Activated T-helper 1 cell treated with anti-CD3 and anti-CD28 coated beads, Interleukin-12 subunit alpha, Interleukin-12 subunit beta, Interleukin-2, Interleukin-4 antibody, amounts not matched to agents 30 ng/mL and 10 ng/mL and 1 ng/mL, durations not matched to agents 14 hours and 24 hours and 36 hours (primary cell): ENCODE data around the gene VMP1. TPM values are rescaled to one million over a fixed set of nuclear protein-coding genes. Genes with fewer than 3 reads are reported as not detected.
"Not testable (repeated sequence)": the region's sequence is repeated elsewhere in the genome, so short reads cannot be mapped to it uniquely, and the experiment has no call there.

ENCODE experiments used
- DNase-seq: peaks from one replicate; pipeline ENCODE4 v3.0.0; 2021; ENCODE audit warnings: low spot score
- H3K27ac Mint-ChIP-seq: one replicate; pipeline ENCODE4 v1.8.0; 2021; ENCODE audit warnings: mild to moderate bottlenecking, mixed read lengths
- H3K27me3 Mint-ChIP-seq: one replicate; pipeline ENCODE4 v1.8.0; 2022; ENCODE audit warnings: mild to moderate bottlenecking, moderate library complexity, mixed read lengths; ENCODE audit not compliant: insufficient read depth
- H3K36me3 Mint-ChIP-seq: one replicate; pipeline ENCODE4 v1.8.0; 2021; ENCODE audit warnings: low read depth, mixed read lengths
- H3K4me1 Mint-ChIP-seq: one replicate; pipeline ENCODE4 v1.8.0; 2021; ENCODE audit warnings: low read depth, mixed read lengths
- H3K4me3 Mint-ChIP-seq: one replicate; pipeline ENCODE4 v1.8.0; 2021; ENCODE audit warnings: mild to moderate bottlenecking, moderate library complexity, mixed read lengths
- H3K9me3 Mint-ChIP-seq: one replicate; pipeline ENCODE4 v1.8.0; 2021; ENCODE audit warnings: mixed read lengths
- intact Hi-C: fragments of 100-400 bp; cut with micrococcal nuclease; formaldehyde crosslinking; loops from one replicate; pipeline ENCODE4 v1.15.1; 2024
- total RNA-seq: library from RNA; stranded (reverse); gene quantifications from 2 replicates; pipeline ENCODE4 v1.2.3, GENCODE V29; 2022

Gene VMP1
- total RNA-seq, 1 donor from 2014 or later = 357 TPM

DNA sequence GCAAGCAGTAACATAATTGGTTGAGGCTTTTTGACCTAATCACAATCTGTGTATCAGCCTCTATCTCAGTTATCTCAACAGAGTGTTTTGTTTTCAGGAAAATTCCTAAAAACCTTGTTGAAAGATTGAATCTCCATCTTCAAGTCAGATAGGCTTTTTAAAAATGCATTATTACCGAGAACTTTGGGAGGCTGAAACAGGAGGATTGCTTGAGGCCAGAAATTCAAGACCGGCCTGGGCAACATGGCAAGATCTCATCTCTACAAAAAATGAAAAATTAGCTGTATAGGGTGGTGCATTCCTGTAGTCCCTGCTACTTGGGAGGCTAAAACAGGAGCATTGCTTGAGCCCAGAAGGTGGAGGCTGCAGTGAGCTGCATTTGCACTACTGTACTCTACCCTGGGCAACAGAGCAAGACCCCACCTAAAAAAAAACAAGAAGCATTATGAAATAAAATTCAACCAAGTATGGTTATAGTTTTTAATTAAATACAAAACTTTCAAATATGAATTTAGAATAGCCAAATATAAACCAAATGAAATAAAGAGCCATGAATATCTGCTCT, 68.4 kb downstream of the VMP1 start:
- H3K4me3 Mint-ChIP-seq = no peak overlapping the region
- DNase-seq = no peak
- H3K9me3 Mint-ChIP-seq = peaks cover 16% of the 10 kb centered on the region
- no peaks in the 10 kb centered on the region for H3K27me3 Mint-ChIP-seq
- peaks cover 38% of the 10 kb centered on the region for H3K4me1 Mint-ChIP-seq
- intact Hi-C loops = no loop called here
- H3K36me3 Mint-ChIP-seq = peaks cover 42% of the 10 kb centered on the region
- no peak overlapping the region for H3K27ac Mint-ChIP-seq

DNA sequence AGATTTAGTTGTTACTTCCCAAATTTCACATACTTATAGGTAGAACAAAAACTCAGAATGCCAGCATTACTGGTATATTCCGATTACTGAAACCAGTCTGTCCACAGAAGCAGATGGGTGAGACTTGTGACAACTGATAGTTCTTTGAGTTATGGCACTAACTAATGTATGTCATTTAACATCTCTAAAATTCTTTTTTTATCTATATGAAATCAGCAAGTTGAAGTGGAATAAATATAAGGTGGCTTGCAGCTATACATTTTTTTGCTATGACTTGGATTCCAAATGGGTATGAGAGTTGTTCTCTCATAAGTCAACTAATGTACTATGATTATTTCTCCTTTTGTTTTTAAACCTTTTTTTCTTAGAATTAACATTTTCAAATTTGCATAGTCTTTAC, 69.1 kb downstream of the VMP1 start:
- peaks cover 39% of the 10 kb centered on the region for H3K4me1 Mint-ChIP-seq
- H3K9me3 Mint-ChIP-seq = peaks cover 16% of the 10 kb centered on the region
- H3K36me3 Mint-ChIP-seq = peaks cover 42% of the 10 kb centered on the region
- no peak overlapping the region for H3K4me3 Mint-ChIP-seq
- peak overlapping the region; percentile 59 for H3K27ac Mint-ChIP-seq
- intact Hi-C loops = no loop called here
- DNase-seq = no peak
- H3K27me3 Mint-ChIP-seq = no peaks in the 10 kb centered on the region

DNA sequence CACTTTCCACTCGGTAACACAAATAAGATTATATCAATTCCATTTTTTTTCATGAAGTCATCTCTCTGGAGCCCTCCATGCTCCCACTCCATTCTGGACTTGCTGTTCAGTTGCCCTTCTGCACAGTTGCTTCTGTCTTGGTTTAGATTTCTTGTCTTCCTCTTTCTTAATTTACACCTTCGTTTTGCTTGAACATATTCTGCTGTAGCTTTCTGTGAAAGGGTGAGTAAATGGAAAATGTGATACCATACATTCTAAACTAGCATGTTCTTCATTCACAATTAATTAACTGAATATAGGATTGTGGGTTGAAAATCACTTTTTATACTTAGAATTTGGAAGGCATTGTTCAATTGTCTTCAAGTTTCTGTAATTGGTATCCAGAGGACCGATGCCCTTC, 69.6 kb downstream of the VMP1 start:
- Mint-ChIP-seq H3K9me3 (peaks cover 16% of the 10 kb centered on the region), H3K4me1 (peaks cover 39% of the 10 kb centered on the region), H3K4me3 (no peak overlapping the region), H3K27ac (peak overlapping the region; percentile 59), H3K36me3 (peaks cover 42% of the 10 kb centered on the region), H3K27me3 (no peaks in the 10 kb centered on the region)
- DNase-seq = no peak
- intact Hi-C loops = no loop called here

DNA sequence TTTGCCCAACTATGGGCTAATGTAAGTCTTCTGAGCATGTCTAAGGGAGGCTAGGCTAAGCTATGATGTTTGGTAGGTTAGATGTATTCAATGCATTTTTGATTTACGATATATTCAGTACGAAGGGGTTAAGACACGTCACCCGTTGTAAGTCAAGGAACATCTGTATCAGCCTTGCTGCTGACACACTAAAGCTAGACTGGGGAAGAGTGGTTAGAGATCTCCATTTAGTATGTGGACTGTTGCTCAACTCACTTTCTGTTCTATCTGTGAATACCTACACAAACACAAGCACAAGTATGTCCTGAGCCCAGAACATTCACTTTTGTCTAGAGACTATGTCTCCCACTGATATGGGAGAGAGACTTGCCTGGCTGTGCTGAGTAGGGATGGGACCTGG, 71.5 kb downstream of the VMP1 start:
- intact Hi-C loops = loop anchor here (1.0 kb wide), 1 partner anchor 9 kb away; no protein-coding TSS in a partner anchor
- Mint-ChIP-seq H3K4me1 (peaks cover 57% of the 10 kb centered on the region), H3K36me3 (peaks cover 45% of the 10 kb centered on the region), H3K4me3 (no peak overlapping the region), H3K27ac (peak overlapping the region; percentile 87), H3K9me3 (peaks cover 16% of the 10 kb centered on the region), H3K27me3 (no peaks in the 10 kb centered on the region)
- DNase-seq = no peak

DNA sequence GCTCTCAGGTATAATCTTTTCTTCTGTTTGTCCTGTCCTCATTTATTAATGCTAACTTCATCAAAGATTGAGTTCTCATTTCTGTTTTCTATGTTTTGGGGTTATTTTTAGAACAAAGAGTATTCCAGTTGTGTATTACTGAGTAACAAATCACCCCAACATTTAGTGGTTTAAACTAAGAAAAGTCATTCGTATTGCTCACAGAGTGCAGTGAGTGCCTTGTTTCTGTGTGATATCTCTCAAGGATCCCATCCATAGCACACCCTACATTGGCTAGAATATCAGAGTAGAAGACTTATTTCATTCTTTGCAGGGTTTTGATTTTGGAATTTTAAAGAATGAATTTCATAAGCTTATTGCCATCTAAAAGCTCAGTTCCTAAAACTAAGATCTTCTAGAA, 72.1 kb downstream of the VMP1 start:
- intact Hi-C loops = loop anchor here (1.0 kb wide), 1 partner anchor 9 kb away; no protein-coding TSS in a partner anchor

DNA sequence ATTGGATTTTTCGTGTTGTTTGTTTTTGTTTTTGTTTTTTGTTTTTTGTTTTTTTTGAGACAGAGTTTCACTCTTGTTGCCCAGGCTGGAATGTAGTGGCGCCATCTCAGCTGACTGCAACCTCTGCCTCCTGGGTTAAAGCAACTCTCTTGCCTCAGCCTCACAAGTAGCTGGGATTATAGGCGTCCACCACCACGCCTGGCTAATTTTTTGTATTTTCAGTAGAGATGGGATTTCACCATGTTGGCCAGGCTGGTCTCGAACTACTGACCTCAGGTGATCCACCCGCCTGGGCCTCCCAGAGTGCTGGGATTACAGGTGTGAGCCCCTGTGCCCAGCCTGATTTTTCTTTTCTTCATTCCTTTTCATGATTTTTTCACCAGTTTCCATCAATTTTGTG, 73.1 kb downstream of the VMP1 start:
- H3K4me3 Mint-ChIP-seq, H3K27me3 Mint-ChIP-seq, DNase-seq, intact Hi-C loops: not testable (repeated sequence)
- H3K9me3 Mint-ChIP-seq = peaks cover 16% of the 10 kb centered on the region
- H3K27ac Mint-ChIP-seq = peak overlapping the region; percentile 87
- peaks cover 39% of the 10 kb centered on the region for H3K36me3 Mint-ChIP-seq
- H3K4me1 Mint-ChIP-seq = peaks cover 57% of the 10 kb centered on the region

More for the DNA sequence above, 72.1 kb downstream of the VMP1 start:
- Mint-ChIP-seq H3K27me3 (no peaks in the 10 kb centered on the region), H3K27ac (peak overlapping the region; percentile 87), H3K4me1 (peaks cover 57% of the 10 kb centered on the region), H3K4me3 (peak overlapping the region; percentile 44), H3K36me3 (peaks cover 42% of the 10 kb centered on the region), H3K9me3 (peaks cover 16% of the 10 kb centered on the region)
- no peak for DNase-seq

DNA sequence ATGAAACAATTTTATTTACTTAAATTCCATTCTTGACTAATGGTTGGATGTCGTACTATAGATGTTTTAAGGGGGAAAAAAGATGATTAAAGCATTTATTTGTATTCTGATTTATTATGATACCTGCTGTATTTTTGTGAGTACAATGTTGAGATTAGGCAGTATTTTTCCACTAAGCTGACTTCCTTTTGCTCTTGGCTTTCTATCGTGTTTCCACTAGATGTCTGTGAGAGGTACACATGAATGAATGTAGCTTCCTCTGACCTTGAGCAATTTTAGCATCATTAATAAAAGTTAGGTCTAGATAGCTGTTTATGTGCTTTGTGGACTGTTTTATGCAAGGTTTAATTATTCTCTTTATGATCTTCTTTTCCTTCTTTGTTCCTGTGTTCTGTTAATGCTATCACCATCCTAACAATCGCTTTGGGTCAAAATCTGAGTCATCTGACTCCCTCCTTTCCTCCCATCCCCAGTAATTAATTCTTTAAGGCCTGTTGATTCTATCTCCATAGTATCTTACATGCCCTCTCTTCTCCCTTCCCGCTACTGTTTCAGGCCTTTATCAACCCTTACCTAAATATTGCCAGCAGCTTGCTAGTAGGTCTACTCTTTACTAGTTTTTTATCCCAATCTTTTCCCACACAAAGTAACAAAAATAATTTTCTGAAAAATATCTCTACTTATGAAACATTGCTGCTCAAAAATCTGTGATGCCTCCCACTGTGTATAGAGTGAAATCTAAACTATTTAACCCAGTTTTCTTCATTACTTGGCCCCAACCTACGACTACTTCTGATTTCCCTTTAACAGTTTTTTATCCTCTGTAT, 76.0 kb downstream of the VMP1 start:
- intact Hi-C loops = no loop called here
- Mint-ChIP-seq H3K4me3 (peak overlapping the region; percentile 77), H3K9me3 (peaks cover 6% of the 10 kb centered on the region), H3K27me3 (peaks cover 2% of the 10 kb centered on the region), H3K27ac (peak overlapping the region; percentile 96), H3K36me3 (peaks cover 18% of the 10 kb centered on the region), H3K4me1 (peaks cover 64% of the 10 kb centered on the region)
- no peak for DNase-seq

DNA sequence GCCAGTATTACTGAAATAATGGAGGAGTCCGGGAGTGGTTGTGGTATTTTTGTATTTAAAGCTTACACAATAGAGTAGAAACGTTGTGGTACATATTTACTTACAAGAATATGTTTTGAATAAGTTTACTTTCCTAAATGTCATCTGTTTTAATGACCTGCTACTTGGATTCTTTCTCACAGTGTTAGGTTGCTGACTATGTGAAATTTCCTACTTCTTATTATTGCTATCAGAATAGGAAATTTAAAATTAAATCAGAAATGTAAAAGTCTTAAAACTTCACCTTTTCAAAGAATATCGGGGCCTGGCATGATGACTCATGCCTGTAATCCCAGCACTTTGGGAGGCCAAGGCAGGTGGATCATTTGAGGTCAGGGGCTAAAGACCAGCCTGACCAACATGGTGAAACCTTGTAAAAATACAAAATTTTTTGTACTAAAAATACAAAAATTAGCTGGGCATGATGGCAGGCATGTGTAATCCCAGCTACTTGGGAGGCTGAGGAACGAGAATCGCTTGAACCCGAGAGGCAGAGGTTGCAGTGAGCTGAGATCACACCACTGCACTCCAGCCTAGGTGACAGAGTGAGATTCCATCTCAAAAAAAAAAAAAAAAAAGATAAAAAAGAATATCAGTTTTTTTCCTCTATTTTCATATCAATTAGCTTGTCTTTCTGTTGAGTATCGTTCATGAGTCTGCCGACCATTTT, 77.8 kb downstream of the VMP1 start:
- no peaks in the 10 kb centered on the region for H3K9me3 Mint-ChIP-seq
- H3K27ac Mint-ChIP-seq = peak overlapping the region; percentile 90
- H3K27me3 Mint-ChIP-seq = peaks cover 2% of the 10 kb centered on the region
- DNase-seq = no peak
- H3K36me3 Mint-ChIP-seq = peaks cover 11% of the 10 kb centered on the region
- peaks cover 56% of the 10 kb centered on the region for H3K4me1 Mint-ChIP-seq
- intact Hi-C loops = no loop called here
- peak overlapping the region; percentile 66 for H3K4me3 Mint-ChIP-seq

DNA sequence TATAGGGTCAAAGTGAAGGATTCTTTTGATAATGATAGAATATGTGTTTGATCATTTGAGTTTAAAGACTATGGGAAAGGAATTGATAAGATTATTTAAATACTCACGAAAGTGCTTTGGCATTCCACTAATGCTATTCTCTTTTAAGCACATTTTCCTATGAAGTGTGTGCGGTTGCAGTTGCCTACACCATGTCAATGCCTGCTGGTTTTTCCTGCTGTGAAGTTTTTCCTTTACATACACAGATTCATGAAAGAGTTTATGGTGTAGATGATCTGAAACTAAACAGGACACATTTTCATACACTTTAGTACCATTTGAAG, 78.7 kb downstream of the VMP1 start:
- intact Hi-C loops = loop anchor here (1.0 to 2.0 kb wide), 12 partner anchors 24 to 1447 kb away; partner anchors contain the start of genes CLTC, PTRH2, TUBD1 and VMP1
- peak overlapping the region; percentile 60 for H3K4me3 Mint-ChIP-seq
- DNase-seq = no peak
- peaks cover 13% of the 10 kb centered on the region for H3K36me3 Mint-ChIP-seq
- H3K4me1 Mint-ChIP-seq = peaks cover 55% of the 10 kb centered on the region
- H3K9me3 Mint-ChIP-seq = no peaks in the 10 kb centered on the region
- H3K27ac Mint-ChIP-seq = peak overlapping the region; percentile 90
- peaks cover 2% of the 10 kb centered on the region for H3K27me3 Mint-ChIP-seq

DNA sequence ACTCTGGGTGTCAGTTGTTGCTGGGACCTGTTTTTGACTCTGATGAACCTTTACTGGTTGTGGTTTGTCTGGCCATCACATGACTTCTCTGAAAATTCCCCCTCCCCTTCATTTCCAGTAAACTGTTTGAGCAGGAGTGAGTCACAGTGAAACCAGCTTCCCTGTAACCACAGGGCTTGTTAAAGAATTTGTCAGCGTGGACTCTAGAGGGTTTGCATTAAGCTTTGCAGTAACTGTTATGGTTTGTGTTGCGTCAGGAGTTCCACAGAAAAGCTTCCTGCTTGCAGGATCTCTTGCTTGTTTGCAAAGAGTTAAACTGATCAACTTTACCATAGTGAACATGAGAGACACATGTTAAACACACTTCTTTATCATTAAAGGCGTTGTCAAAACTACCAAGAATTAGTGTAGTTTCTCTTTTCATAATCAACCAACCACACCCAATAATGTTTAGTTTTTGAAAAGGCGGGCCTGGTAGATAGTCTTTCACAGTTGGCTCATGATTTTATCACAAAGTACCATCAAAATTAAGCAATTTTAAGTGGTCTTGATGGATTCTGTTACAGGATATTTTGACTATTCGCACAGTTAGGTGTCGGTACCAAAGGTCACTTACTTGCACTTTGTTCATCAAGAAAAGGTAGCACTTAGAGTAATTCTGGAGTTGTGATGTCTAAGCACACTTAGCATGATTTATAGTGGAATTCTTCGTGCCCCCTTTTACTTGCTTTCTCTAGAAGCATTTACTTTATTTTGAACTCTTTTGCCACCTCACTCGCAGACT, 79.3 kb downstream of the VMP1 start:
- Mint-ChIP-seq H3K36me3 (peaks cover 14% of the 10 kb centered on the region), H3K4me1 (peaks cover 57% of the 10 kb centered on the region), H3K4me3 (peak overlapping the region; percentile 60), H3K9me3 (peaks cover 2% of the 10 kb centered on the region), H3K27me3 (peaks cover 2% of the 10 kb centered on the region), H3K27ac (peak overlapping the region; percentile 90)
- intact Hi-C loops = loop anchor here (1.0 to 2.0 kb wide), 12 partner anchors 24 to 1448 kb away; partner anchors contain the start of genes CLTC, PTRH2, TUBD1 and VMP1
- peak; percentile 90 for DNase-seq

DNA sequence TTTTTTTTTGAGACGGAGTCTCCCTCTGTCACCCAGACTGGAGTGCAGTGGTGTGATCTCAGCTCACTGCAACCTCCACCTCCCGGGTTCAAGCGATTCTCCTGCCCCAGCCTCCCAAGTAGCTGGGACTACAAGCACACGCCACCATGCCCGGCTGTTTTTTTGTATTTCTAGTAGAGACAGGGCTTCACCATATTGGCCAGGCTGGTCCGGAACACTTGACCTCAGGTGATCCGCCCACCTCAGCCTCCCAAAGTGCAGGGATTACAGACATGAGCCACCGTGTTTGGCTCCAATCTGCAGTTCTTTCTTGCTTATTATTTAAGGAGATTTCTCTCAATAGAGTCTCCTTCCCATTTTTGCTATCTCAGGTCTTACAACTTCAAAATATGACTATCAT, 82.4 kb downstream of the VMP1 start:
- H3K9me3 Mint-ChIP-seq, H3K4me3 Mint-ChIP-seq, intact Hi-C loops, H3K27me3 Mint-ChIP-seq, DNase-seq: not testable (repeated sequence)
- H3K36me3 Mint-ChIP-seq = peaks cover 15% of the 10 kb centered on the region
- H3K4me1 Mint-ChIP-seq = peaks cover 42% of the 10 kb centered on the region
- H3K27ac Mint-ChIP-seq = peak overlapping the region; percentile 77

DNA sequence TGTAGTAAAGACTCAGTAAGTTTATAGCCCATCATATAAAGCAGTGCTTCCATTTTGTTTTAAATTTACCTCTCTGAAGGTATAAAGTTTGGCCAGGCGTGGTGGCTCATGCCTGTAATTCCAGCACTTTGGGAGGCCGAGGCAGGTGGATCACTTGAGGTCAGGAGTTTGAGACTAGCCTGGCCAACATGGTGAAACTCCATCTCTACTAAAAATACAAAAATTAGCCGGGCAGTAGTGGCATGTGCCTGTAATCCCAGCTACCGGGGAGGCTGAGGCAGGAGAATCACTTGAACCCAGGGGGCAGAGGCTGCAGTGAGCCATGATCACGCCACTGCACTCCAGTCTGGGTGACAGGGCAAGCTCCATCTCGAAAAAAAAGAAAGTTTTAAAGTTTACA, 83.0 kb downstream of the VMP1 start:
- H3K9me3 Mint-ChIP-seq, intact Hi-C loops, H3K27me3 Mint-ChIP-seq, DNase-seq, H3K4me3 Mint-ChIP-seq: not testable (repeated sequence)
- peaks cover 15% of the 10 kb centered on the region for H3K36me3 Mint-ChIP-seq
- peaks cover 42% of the 10 kb centered on the region for H3K4me1 Mint-ChIP-seq
- H3K27ac Mint-ChIP-seq = peak overlapping the region; percentile 81
